Astrocyte (in vitro differentiated cells and primary cell): ENCODE data around the gene GNL2.

ENCODE experiments used
- CTCF ChIP-seq: IDR thresholded peaks from 2 replicates; pipeline ENCODE4 v1.5.1; 2011; ENCODE audit warnings: low read depth, mild to moderate bottlenecking, inconsistent platforms, low read length, moderate library complexity; ENCODE audit not compliant: insufficient read depth
- EZH2 ChIP-seq: IDR thresholded peaks from 2 replicates; pipeline ENCODE4 v1.6.1; 2012; ENCODE audit warnings: mild to moderate bottlenecking, low read length, inconsistent platforms; ENCODE audit not compliant: insufficient read depth

- TF ChIP-seq EZH2 (no peak), CTCF (no peak)
Observed at GRCh38 chr1:37558411-37558810, 37.3 kb downstream of the GNL2 start.
